T-helper 17 cell (primary cell): ENCODE results near the gene PPP1R14D. TPM values are rescaled to one million over a fixed set of nuclear protein-coding genes. Genes with fewer than 3 reads are reported as not detected.

Experiments used
- ATAC-seq: fragments of 150-1000 bp; cut with Tn5 transposase; 2 replicates; pipeline ENCODE4 v1.10.0; 2021; ENCODE audit warnings: mild to moderate bottlenecking, moderate library complexity
- DNase-seq, 3 donors: peaks; one replicate each; pipeline versions ENCODE4 v3.0.0 to v3.0.0-alpha.2; 2020 to 2021
- H3K9me3 ChIP-seq: one replicate; pipeline ENCODE4 v1.7.0; 2013; ENCODE audit warnings: low read length, mild to moderate bottlenecking; ENCODE audit not compliant: control insufficient read depth, poor library complexity, severe bottlenecking
- H3K27ac Mint-ChIP-seq: one replicate; pipeline ENCODE4 v1.8.0; 2022; ENCODE audit warnings: mild to moderate bottlenecking, moderate library complexity, mixed read lengths
- H3K27me3 Mint-ChIP-seq: one replicate; pipeline ENCODE4 v1.8.0; 2022; ENCODE audit warnings: mixed read lengths
- H3K36me3 Mint-ChIP-seq: one replicate; pipeline ENCODE4 v1.8.0; 2022; ENCODE audit warnings: low read depth, mixed read lengths
- H3K4me1 Mint-ChIP-seq: one replicate; pipeline ENCODE4 v1.8.0; 2022; ENCODE audit warnings: mild to moderate bottlenecking, mixed read lengths
- H3K4me3 Mint-ChIP-seq: one replicate; pipeline ENCODE4 v1.8.0; 2022; ENCODE audit warnings: mild to moderate bottlenecking, moderate library complexity, mixed read lengths
- total RNA-seq, 4 donors: library from RNA in 2 of 4; stranded (reverse) in 2 of 4; gene quantifications; one replicate each; pipeline ENCODE4 v1.2.3 and lab custom pipeline; 2022 to 2026

Gene PPP1R14D
- total RNA-seq, 2 donors from 2014 or later: not detected

GRCh38 chr15:40823572-40824343, 4.8 kb downstream of the PPP1R14D start:
- Mint-ChIP-seq H3K4me3 (no peak overlapping the region), H3K27me3 (peaks cover 4% of the 10 kb centered on the region), H3K4me1 (no peaks in the 10 kb centered on the region), H3K36me3 (no peaks in the 10 kb centered on the region), H3K27ac (no peak overlapping the region)
- DNase-seq (no peak), ATAC-seq (no peak)
- H3K9me3 ChIP-seq: no peaks in the 10 kb centered on the region

- Mint-ChIP-seq H3K27me3 (no peaks in the 10 kb centered on the region), H3K36me3 (no peaks in the 10 kb centered on the region), H3K4me3 (no peak overlapping the region), H3K4me1 (no peaks in the 10 kb centered on the region), H3K27ac (no peak overlapping the region)
- ATAC-seq (no peak), DNase-seq (no peak)
- H3K9me3 ChIP-seq: no peaks in the 10 kb centered on the region
Observed at GRCh38 chr15:40821195-40821594, 7.3 kb downstream of the PPP1R14D start.

GRCh38 chr15:40819048-40819447, 9.5 kb downstream of the PPP1R14D start:
- no peak overlapping the region for H3K27ac Mint-ChIP-seq
- no peaks in the 10 kb centered on the region for H3K4me1 Mint-ChIP-seq
- no peak overlapping the region for H3K4me3 Mint-ChIP-seq
- ATAC-seq (no peak), DNase-seq (no peak)
- peaks cover 6% of the 10 kb centered on the region for H3K36me3 Mint-ChIP-seq
- H3K27me3 Mint-ChIP-seq: no peaks in the 10 kb centered on the region
- H3K9me3 ChIP-seq: no peaks in the 10 kb centered on the region

GRCh38 chr15:40815042-40815698, 13.3 kb downstream of the PPP1R14D start:
- no peaks in the 10 kb centered on the region for H3K27me3 Mint-ChIP-seq
- H3K4me1 Mint-ChIP-seq: no peaks in the 10 kb centered on the region
- H3K36me3 Mint-ChIP-seq: peaks cover 6% of the 10 kb centered on the region
- DNase-seq (no peak), ATAC-seq (no peak)
- no peak overlapping the region for H3K27ac Mint-ChIP-seq
- no peaks in the 10 kb centered on the region for H3K9me3 ChIP-seq
- H3K4me3 Mint-ChIP-seq: peak overlapping the region; percentile 5

- Mint-ChIP-seq H3K27ac (no peak overlapping the region), H3K4me3 (no peak overlapping the region), H3K4me1 (peaks cover 3% of the 10 kb centered on the region), H3K36me3 (peaks cover 6% of the 10 kb centered on the region), H3K27me3 (no peaks in the 10 kb centered on the region)
- DNase-seq: no peak
- ATAC-seq: no peak
- no peaks in the 10 kb centered on the region for H3K9me3 ChIP-seq
Observed at GRCh38 chr15:40812721-40813425, 15.6 kb downstream of the PPP1R14D start.

- ATAC-seq (no peak), DNase-seq (no peak)
- Mint-ChIP-seq H3K27me3 (no peaks in the 10 kb centered on the region), H3K4me3 (peak overlapping the region; percentile 99), H3K4me1 (peaks cover 11% of the 10 kb centered on the region), H3K36me3 (no peaks in the 10 kb centered on the region), H3K27ac (no peak overlapping the region)
- H3K9me3 ChIP-seq: no peaks in the 10 kb centered on the region
Observed at GRCh38 chr15:40808861-40809450, 19.6 kb downstream of the PPP1R14D start.

- no peaks in the 10 kb centered on the region for H3K9me3 ChIP-seq
- DNase-seq (no peak), ATAC-seq (no peak)
- Mint-ChIP-seq H3K27me3 (no peaks in the 10 kb centered on the region), H3K4me1 (peaks cover 17% of the 10 kb centered on the region), H3K36me3 (no peaks in the 10 kb centered on the region), H3K27ac (peak overlapping the region; percentile 95), H3K4me3 (peak overlapping the region; percentile 99)
Observed at GRCh38 chr15:40807888-40808461, 20.5 kb downstream of the PPP1R14D start.

- peak within 1 kb of the TSS; percentile 99 for H3K4me3 Mint-ChIP-seq
Observed at GRCh38 chr15:40807028-40807887, 21.2 kb downstream of the PPP1R14D start, which contains the start of the genes DNAJC17 and ZFYVE19. DNAJC17 (minus strand) TSS chr15:40807473; CDS start chr15:40807446, 27 bp downstream. ZFYVE19 (plus strand) TSS chr15:40807089; CDS start chr15:40807590, 501 bp downstream.

GRCh38 chr15:40806672-40807027, 21.9 kb downstream of the PPP1R14D start:
- Mint-ChIP-seq H3K4me3 (peak overlapping the region; percentile 99), H3K4me1 (peaks cover 23% of the 10 kb centered on the region), H3K36me3 (peaks cover 3% of the 10 kb centered on the region), H3K27me3 (no peaks in the 10 kb centered on the region), H3K27ac (peak overlapping the region; percentile 95)
- no peaks in the 10 kb centered on the region for H3K9me3 ChIP-seq
- no peak for DNase-seq
- no peak for ATAC-seq

More at GRCh38 chr15:40807028-40807887, 21.2 kb downstream of the PPP1R14D start, which contains the start of the genes DNAJC17 and ZFYVE19:
- H3K4me1 Mint-ChIP-seq: peaks cover 18% of the 10 kb centered on the region
- DNase-seq: peak; percentile 85 to 89 (median 88)
- no peaks in the 10 kb centered on the region for H3K27me3 Mint-ChIP-seq
- no peaks in the 10 kb centered on the region for H3K9me3 ChIP-seq
- peak within 1 kb of the TSS; percentile 95 for H3K27ac Mint-ChIP-seq
- H3K36me3 Mint-ChIP-seq: no peaks in the 10 kb centered on the region
- peak; percentile 98 for ATAC-seq

GRCh38 chr15:40803688-40804087, 24.8 kb downstream of the PPP1R14D start:
- DNase-seq: no peak
- H3K4me1 Mint-ChIP-seq: peaks cover 27% of the 10 kb centered on the region
- peaks cover 3% of the 10 kb centered on the region for H3K36me3 Mint-ChIP-seq
- H3K27me3 Mint-ChIP-seq: no peaks in the 10 kb centered on the region
- no peak overlapping the region for H3K4me3 Mint-ChIP-seq
- H3K9me3 ChIP-seq: no peaks in the 10 kb centered on the region
- ATAC-seq: no peak
- H3K27ac Mint-ChIP-seq: no peak overlapping the region

- Mint-ChIP-seq H3K36me3 (peaks cover 7% of the 10 kb centered on the region), H3K4me3 (no peak overlapping the region), H3K4me1 (peaks cover 30% of the 10 kb centered on the region), H3K27ac (no peak overlapping the region), H3K27me3 (no peaks in the 10 kb centered on the region)
- no peak for DNase-seq
- H3K9me3 ChIP-seq: no peaks in the 10 kb centered on the region
- no peak for ATAC-seq
Observed at GRCh38 chr15:40803076-40803475, 25.4 kb downstream of the PPP1R14D start.

GRCh38 chr15:40799523-40799922, 29.0 kb downstream of the PPP1R14D start:
- Mint-ChIP-seq H3K27me3 (no peaks in the 10 kb centered on the region), H3K4me1 (peaks cover 34% of the 10 kb centered on the region), H3K36me3 (peaks cover 7% of the 10 kb centered on the region), H3K27ac (no peak overlapping the region), H3K4me3 (no peak overlapping the region)
- DNase-seq (no peak), ATAC-seq (no peak)
- no peaks in the 10 kb centered on the region for H3K9me3 ChIP-seq
